ENCODE data around the gene FAM168A. TPM values are rescaled to one million over a fixed set of nuclear protein-coding genes. Genes with fewer than 3 reads are reported as not detected.

The FAM168A gene
- total and polyA plus RNA-seq, 9 of the 15 experiments (the other 6 are each of a cell fraction or from before 2014, with no cell fraction given) = 0.44 to 7.2 (median 2.9) TPM

DNA sequence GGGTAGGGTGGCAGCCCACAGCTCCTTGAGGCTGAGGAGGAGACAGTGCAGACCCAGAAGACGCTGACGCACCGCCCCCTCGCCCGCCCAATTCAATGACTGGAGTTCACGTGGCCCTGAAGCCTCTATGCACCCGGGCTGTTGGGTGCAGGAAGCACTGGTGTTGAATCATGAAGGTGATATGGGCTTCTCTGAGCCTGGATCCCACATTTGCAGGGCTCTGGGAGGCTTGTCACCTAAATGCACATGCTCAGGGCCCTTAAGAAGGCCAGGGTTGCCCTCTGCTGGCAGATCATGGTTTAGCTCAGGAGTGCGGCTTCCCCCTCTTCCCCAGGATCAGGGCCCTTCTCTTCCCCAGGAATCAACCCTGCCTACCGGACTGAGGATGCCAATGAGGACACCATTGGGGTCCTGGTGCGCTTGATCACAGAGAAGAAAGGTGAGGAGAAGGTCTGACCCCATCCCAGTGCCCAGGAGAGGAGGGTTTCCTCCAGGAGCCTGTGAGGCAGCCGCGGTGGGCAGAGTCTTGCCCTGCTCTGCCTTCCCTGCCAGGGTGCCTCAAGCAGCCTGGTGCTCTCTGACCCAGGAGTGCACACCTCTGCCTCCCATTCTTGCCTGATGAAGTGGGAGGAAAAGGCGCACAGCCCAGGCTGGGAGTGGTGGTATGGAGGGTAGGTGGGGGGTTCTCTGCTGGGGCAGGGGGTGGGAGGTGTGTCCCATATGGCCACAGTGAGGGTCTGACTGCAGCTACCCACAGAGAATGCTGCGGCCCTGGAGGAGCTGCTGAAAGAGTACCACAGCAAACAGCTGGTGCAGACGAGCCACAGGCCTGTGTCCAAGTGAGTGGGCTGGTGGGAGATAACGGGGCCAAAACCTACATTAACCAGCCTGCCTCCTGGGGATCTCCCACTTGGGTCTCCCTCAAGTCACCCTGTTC lies 204.2 kb downstream of the FAM168A start (continued):
- TF ChIP-seq, protein P1, sequence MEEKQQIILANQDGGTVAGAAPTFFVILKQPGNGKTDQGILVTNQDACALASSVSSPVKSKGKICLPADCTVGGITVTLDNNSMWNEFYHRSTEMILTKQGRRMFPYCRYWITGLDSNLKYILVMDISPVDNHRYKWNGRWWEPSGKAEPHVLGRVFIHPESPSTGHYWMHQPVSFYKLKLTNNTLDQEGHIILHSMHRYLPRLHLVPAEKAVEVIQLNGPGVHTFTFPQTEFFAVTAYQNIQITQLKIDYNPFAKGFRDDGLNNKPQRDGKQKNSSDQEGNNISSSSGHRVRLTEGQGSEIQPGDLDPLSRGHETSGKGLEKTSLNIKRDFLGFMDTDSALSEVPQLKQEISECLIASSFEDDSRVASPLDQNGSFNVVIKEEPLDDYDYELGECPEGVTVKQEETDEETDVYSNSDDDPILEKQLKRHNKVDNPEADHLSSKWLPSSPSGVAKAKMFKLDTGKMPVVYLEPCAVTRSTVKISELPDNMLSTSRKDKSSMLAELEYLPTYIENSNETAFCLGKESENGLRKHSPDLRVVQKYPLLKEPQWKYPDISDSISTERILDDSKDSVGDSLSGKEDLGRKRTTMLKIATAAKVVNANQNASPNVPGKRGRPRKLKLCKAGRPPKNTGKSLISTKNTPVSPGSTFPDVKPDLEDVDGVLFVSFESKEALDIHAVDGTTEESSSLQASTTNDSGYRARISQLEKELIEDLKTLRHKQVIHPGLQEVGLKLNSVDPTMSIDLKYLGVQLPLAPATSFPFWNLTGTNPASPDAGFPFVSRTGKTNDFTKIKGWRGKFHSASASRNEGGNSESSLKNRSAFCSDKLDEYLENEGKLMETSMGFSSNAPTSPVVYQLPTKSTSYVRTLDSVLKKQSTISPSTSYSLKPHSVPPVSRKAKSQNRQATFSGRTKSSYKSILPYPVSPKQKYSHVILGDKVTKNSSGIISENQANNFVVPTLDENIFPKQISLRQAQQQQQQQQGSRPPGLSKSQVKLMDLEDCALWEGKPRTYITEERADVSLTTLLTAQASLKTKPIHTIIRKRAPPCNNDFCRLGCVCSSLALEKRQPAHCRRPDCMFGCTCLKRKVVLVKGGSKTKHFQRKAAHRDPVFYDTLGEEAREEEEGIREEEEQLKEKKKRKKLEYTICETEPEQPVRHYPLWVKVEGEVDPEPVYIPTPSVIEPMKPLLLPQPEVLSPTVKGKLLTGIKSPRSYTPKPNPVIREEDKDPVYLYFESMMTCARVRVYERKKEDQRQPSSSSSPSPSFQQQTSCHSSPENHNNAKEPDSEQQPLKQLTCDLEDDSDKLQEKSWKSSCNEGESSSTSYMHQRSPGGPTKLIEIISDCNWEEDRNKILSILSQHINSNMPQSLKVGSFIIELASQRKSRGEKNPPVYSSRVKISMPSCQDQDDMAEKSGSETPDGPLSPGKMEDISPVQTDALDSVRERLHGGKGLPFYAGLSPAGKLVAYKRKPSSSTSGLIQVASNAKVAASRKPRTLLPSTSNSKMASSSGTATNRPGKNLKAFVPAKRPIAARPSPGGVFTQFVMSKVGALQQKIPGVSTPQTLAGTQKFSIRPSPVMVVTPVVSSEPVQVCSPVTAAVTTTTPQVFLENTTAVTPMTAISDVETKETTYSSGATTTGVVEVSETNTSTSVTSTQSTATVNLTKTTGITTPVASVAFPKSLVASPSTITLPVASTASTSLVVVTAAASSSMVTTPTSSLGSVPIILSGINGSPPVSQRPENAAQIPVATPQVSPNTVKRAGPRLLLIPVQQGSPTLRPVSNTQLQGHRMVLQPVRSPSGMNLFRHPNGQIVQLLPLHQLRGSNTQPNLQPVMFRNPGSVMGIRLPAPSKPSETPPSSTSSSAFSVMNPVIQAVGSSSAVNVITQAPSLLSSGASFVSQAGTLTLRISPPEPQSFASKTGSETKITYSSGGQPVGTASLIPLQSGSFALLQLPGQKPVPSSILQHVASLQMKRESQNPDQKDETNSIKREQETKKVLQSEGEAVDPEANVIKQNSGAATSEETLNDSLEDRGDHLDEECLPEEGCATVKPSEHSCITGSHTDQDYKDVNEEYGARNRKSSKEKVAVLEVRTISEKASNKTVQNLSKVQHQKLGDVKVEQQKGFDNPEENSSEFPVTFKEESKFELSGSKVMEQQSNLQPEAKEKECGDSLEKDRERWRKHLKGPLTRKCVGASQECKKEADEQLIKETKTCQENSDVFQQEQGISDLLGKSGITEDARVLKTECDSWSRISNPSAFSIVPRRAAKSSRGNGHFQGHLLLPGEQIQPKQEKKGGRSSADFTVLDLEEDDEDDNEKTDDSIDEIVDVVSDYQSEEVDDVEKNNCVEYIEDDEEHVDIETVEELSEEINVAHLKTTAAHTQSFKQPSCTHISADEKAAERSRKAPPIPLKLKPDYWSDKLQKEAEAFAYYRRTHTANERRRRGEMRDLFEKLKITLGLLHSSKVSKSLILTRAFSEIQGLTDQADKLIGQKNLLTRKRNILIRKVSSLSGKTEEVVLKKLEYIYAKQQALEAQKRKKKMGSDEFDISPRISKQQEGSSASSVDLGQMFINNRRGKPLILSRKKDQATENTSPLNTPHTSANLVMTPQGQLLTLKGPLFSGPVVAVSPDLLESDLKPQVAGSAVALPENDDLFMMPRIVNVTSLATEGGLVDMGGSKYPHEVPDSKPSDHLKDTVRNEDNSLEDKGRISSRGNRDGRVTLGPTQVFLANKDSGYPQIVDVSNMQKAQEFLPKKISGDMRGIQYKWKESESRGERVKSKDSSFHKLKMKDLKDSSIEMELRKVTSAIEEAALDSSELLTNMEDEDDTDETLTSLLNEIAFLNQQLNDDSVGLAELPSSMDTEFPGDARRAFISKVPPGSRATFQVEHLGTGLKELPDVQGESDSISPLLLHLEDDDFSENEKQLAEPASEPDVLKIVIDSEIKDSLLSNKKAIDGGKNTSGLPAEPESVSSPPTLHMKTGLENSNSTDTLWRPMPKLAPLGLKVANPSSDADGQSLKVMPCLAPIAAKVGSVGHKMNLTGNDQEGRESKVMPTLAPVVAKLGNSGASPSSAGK (IDR thresholded peaks at IDR 0.05) = peak; percentile 15; the same call in 1 of the 2 replicates
- no peak for TF ChIP-seq BMI1 (IDR thresholded peaks at IDR 0.05; ENCODE audit: low read length)
- TF ChIP-seq, protein P2, sequence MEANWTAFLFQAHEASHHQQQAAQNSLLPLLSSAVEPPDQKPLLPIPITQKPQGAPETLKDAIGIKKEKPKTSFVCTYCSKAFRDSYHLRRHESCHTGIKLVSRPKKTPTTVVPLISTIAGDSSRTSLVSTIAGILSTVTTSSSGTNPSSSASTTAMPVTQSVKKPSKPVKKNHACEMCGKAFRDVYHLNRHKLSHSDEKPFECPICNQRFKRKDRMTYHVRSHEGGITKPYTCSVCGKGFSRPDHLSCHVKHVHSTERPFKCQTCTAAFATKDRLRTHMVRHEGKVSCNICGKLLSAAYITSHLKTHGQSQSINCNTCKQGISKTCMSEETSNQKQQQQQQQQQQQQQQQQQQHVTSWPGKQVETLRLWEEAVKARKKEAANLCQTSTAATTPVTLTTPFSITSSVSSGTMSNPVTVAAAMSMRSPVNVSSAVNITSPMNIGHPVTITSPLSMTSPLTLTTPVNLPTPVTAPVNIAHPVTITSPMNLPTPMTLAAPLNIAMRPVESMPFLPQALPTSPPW (CRISPR knock-in tag; IDR thresholded peaks at IDR 0.05) = 0 out of 2 replicates have a peak, but pooled peaks have one; percentile 16
- TF ChIP-seq EGR1 (conservative IDR thresholded peaks at IDR 0.05) = no peak; the same call in 1 of the 2 replicates
- TF ChIP-seq L3MBTL2 (IDR thresholded peaks at IDR 0.05) = peak; percentile 79
- TF ChIP-seq, protein P3, sequence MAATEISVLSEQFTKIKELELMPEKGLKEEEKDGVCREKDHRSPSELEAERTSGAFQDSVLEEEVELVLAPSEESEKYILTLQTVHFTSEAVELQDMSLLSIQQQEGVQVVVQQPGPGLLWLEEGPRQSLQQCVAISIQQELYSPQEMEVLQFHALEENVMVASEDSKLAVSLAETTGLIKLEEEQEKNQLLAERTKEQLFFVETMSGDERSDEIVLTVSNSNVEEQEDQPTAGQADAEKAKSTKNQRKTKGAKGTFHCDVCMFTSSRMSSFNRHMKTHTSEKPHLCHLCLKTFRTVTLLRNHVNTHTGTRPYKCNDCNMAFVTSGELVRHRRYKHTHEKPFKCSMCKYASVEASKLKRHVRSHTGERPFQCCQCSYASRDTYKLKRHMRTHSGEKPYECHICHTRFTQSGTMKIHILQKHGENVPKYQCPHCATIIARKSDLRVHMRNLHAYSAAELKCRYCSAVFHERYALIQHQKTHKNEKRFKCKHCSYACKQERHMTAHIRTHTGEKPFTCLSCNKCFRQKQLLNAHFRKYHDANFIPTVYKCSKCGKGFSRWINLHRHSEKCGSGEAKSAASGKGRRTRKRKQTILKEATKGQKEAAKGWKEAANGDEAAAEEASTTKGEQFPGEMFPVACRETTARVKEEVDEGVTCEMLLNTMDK (IDR thresholded peaks at IDR 0.05; ENCODE audit: borderline replicate concordance, insufficient read depth, low read depth, low read length, poor library complexity, severe bottlenecking) = peak; percentile 13
- TF ChIP-seq, protein P4, sequence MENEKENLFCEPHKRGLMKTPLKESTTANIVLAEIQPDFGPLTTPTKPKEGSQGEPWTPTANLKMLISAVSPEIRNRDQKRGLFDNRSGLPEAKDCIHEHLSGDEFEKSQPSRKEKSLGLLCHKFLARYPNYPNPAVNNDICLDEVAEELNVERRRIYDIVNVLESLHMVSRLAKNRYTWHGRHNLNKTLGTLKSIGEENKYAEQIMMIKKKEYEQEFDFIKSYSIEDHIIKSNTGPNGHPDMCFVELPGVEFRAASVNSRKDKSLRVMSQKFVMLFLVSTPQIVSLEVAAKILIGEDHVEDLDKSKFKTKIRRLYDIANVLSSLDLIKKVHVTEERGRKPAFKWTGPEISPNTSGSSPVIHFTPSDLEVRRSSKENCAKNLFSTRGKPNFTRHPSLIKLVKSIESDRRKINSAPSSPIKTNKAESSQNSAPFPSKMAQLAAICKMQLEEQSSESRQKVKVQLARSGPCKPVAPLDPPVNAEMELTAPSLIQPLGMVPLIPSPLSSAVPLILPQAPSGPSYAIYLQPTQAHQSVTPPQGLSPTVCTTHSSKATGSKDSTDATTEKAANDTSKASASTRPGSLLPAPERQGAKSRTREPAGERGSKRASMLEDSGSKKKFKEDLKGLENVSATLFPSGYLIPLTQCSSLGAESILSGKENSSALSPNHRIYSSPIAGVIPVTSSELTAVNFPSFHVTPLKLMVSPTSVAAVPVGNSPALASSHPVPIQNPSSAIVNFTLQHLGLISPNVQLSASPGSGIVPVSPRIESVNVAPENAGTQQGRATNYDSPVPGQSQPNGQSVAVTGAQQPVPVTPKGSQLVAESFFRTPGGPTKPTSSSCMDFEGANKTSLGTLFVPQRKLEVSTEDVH (IDR thresholded peaks at IDR 0.05; ENCODE audit: low read depth, partially characterized antibody) = no peak
